ENCODE results near the gene SEC31B.
A peak's percentile ranks its signal among the peaks of the same experiment; 100 is the strongest.

Gene SEC31B

DNA sequence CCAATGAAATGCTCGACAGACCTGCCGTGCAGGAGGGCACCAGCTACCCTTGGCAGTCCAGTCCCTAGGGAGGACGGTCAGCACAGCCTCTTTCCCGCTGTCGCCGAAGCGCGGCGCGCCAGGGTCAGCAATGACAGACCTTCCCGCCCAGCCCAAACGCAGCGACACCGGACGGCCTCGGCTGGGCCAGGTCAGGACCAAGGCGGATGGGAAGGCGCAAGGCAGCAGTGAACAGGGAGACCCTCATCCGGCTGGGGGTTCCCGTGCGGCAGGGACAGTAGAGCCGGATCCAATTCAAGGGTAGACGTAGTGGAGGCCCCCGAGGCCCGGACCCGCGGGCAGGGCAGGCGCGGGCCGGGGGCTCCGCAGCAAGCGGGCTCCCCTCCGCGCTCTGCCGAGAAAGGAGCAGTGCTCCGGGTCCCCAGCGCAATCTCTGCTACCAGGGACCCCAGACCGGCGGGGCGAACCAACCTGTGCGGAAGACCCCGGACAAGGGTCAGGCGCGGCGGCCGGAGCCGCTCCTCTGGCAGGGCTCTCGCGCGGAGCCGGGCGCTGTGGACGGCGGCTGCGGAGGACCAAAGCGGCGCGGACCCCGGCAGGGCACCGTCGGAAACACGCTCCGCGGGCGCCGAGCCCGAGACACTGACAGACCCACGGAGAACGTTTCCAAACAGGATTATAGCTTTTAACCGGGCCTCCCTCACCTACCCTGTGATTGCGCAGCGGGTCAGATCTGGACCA lies at the start of gene SEC31B:
SEC31B (minus strand) TSS at position 551 of the 741 bp plus-strand sequence. CDS start 2,909 bp downstream, outside the sequence.
- DNase-seq: no peak

DNA sequence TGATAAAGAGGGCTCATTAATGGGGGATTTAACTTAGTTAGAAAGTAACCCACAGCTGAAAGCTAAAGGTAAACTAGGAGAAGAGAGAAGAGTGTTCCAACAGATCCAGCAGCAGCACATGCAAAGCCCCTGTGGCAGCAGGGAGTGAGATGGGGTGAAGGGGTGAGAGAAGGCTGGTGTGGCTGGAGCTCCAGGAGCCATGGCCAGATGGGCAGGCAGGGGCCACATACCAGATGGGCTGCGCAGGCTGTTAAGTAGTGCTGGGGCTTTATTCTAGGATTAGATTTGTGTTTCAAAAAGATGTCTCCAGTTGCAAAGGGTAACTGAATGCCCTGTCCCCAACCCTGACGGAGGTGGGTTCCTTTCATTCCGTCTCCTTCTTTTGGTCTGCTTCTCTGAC lies 49.3 kb upstream of the SEC31B start:
- no peak for DNase-seq

DNA sequence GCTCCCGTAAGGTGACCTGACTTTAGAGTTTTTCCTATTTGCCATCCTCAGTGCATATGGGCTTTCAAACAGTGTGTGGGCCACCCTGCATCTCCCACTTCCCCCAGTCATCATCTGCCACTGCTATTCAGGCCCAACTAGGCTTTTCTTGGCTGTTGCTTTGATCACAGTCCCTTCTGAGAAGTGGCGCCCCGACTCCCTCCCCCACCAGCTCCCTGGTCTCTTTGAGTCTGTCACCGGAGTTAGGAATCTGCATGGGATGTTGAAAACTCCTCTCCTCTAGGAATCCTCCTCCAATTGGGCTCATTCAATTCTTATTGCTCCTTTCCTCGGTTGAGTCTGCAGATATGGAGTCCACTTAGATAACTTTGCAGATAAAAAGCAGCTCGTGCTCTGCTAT lies 48.2 kb upstream of the SEC31B start:
- DNase-seq: no peak

DNA sequence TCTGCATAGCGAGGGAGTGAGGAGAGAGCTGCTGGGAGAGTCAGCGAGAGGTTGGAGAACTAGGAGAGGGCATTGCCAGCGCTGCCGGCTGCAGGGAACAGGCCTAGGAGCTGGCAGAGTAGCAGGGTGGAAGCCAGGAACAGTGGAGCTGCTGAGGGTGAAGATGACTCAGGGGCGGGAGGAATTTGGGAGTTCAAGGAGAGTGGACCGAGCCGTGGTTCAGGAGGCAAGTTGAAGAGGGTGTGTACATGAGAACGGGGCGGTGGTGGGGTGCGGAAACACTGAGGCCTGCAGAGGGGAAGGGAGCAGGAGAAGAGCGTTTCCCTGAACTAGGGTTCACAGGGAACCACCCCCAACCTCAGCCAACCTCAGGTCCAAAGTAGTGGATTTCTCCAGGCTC lies 47.6 kb upstream of the SEC31B start:
- DNase-seq: no peak

GRCh38 chr10:100566561-100566960 lies 46.9 kb upstream of the SEC31B start:
- no peak for DNase-seq

DNA sequence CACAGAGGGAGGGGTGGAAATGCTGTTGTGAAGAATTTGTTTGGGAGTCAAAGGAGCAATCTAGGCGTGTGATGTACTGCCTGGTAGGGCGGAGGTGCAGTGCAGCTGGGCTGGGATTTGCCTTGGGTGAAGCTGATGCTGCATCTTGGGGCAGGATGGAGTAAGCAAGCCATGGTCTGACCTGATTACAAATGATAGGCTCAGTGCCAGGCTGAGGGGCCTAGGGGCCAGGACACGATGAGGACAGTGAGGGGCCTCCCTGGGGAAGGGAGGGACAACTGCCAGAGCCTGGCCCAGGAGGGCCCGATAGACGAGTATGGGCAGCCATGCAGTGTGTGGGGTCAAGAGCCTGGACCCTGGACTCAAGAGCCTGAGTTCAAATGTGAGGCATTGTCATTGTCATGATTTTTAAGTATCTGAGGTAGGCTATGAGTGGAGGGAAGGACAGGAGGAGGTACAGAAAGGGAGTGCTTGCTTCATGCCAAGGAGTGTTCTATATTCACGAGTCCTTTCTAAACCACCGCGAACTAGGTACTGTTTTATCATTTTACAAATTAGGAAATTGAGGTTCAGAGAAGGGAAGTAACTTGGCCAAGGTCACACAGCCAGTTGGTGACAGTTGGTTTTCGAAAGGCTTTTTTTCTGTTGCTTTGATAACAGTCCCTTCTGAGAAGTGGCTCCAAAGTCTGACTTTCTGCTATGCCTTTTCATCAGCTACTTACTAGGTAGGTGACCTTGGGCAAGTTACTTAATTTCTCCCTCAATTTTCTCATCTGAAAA lies 45.7 kb upstream of the SEC31B start:
- no peak for DNase-seq

- DNase-seq: no peak
Measured at GRCh38 chr10:100562008-100562672, 42.5 kb upstream of the SEC31B start.

GRCh38 chr10:100561005-100561404 lies 41.3 kb upstream of the SEC31B start:
- DNase-seq: no peak

- DNase-seq: no peak
Measured at GRCh38 chr10:100560248-100560647, 40.6 kb upstream of the SEC31B start.

DNA sequence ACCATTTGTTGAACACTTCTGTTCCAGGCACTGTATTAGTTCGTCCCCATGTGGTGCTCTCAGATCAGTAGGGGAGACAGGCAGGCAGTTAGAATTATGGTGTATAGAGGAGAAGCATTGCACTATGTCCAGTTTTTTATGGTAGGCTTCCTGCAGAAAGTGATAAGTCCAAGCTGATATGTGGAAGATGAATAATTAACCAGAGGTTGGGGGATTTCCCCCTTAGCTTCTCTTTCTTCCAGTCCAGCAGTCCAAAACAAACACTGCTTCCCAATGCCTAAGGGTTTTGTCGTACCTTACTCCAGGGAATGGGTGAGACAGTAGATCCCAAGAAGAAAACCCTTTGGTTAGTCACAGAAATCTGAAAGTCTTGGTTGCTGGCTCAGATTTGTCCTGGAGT lies 35.2 kb upstream of the SEC31B start:
- DNase-seq: no peak

DNA sequence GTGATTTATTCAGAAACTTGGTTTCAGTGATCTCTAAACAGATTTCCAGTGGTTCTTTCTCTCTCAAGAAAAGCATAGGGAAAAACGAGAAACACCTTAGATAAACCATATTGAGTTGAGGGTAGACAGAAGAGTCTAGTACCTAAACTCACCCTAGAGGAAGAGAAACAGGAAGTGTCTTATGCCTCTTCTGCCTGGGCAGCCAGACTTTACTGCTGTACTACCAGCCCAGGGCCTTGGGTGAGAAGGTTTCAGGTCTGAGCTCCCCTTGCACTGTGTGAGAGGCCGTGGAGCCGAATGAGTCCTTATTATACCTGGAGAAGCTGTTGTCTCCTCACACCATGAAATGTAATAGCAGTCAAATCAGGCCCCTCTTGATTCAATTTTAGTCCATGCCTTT lies 34.3 kb upstream of the SEC31B start:
- DNase-seq: no peak

DNA sequence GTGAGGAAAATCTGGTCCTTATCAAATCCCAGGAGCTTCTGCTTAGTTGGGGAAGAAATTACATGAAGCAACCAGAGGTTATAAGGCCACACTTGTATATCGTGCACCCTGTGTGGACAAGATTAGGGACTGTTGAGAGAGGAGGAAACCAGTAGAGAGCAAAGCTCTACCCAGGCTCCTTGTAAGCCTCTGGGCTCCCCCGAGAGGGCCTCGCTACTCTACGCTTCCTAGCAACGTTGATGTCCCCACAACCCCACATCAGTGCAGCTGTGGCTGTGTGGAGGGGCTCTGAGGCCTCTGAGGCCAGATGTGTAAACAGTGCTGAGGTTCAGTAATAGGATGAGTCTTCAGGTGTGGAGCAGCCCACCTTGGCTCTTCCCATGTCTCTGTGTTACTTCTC lies 32.1 kb upstream of the SEC31B start:
- no peak for DNase-seq

DNA sequence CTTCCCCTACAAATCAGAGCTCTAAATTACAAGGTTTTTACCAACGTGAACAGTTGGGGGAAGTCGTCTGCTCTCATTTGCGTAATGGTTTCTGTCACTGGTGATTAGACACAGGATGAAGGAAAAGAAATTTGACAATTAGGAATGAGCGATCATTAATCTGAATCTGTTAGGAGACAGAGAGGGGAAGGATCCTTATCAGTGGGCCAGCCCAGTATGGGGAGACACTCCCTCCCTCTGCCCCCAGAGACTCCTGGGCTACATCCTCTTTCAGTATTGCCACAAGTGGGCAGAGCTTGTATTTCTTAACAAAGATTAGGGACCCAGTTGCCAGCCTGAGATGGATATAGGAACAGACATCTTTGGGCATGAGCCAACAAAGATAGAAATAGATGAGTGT lies 31.5 kb upstream of the SEC31B start:
- no peak for DNase-seq

- no peak for DNase-seq
Measured at GRCh38 chr10:100544950-100545349, 25.3 kb upstream of the SEC31B start.

- DNase-seq: no peak
Measured at GRCh38 chr10:100537475-100537874, 17.8 kb upstream of the SEC31B start.

DNA sequence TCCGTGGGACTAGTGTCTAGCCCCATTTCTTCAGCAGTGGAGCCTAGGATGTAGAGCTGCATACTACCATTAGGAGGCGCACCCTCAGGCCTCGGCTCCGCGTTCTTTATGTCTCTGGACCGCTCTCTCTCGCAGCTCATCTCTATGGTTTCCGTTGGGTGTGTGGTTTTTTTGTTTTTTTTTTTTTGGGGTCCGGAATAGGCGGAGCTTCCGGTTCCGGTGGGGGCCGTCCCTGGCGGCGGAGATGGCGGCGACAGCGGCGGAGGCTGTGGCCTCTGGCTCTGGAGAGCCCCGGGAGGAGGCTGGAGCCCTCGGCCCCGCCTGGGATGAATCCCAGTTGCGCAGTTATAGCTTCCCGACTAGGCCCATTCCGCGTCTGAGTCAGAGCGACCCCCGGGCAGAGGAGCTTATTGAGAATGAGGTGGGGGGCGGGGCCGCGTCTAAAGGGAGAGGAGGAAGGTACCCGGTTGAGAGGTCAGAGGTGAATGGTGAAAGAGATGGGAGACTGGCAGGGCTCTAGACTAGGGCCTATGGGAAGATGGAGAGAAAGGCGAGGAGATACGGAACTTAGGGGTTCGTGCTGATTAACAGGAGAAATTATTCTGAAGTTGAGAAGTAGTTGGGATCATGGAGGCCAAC lies 16.2 kb upstream of the SEC31B start, which contains the start of gene HIF1AN:
HIF1AN (plus strand) TSS at position 229 of the 639 bp plus-strand sequence; CDS start at position 245, 16 bp downstream.
- DNase-seq: peak; percentile 78

- DNase-seq: no peak
Measured at GRCh38 chr10:100535338-100535714, 15.7 kb upstream of the SEC31B start.

DNA sequence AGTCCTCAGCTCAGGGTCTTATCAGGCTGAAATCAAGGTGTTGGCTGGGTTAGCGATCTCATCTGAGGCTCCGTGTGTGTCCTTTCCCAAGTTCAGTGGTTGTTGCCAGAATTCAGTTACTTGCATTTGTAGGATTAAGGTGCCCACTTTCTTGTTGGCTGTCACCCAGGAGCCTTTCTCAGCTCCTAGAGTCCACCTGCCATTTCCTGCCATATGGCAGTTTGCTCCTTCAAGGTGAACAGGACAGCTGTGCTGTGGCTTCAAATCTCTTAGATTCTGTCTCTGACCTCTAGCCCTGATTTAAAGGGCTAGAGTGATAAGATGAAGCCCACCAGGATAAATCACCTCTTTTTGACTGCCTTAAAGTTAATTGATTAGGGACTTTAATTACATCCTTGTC lies 15.1 kb upstream of the SEC31B start:
- no peak for DNase-seq

GRCh38 chr10:100531761-100532160 lies 12.1 kb upstream of the SEC31B start:
- no peak for DNase-seq

GRCh38 chr10:100529475-100530298 lies 10.0 kb upstream of the SEC31B start, which contains the start of gene NDUFB8:
Gene NDUFB8, minus strand, starts transcription at chr10:100529871. Its CDS starts 20 bp downstream, at chr10:100529851.
- peak; percentile 47 for DNase-seq

GRCh38 chr10:100528921-100529474 lies 9.3 kb upstream of the SEC31B start:
- DNase-seq: no peak

Measured in NCI-H446 treated with DMSO at 0.1 percent for 48 hours (cell line).